ENCODE measurements around the gene MECR. TPM values are rescaled to one million over a fixed set of nuclear protein-coding genes. Genes with fewer than 3 reads are reported as not detected.

MECR gene
- total RNA-seq, 6 donors from 2014 or later: 16.7 to 30.1 (median 18.5) TPM

GRCh38 chr1:29181413-29182225, 49.1 kb downstream of the MECR start, which contains the start of gene SRSF4:
SRSF4 (minus strand) TSS chr1:29181900; CDS start chr1:29181752, 148 bp downstream.
- Histone ChIP-seq H3K4me1 (peaks cover 43 to 53% (median 45%) of the 10 kb centered on the region in 4 donors), H3K27ac (peak within 1 kb of the TSS; percentile 100), H3K36me3 (peaks cover 0 to 7% (median 2%) of the 10 kb centered on the region in 4 donors), H3K27me3 (no peaks in the 10 kb centered on the region), H3K9me3 (no peaks in the 10 kb centered on the region), H3K4me3 (peak within 1 kb of the TSS; percentile 67 to 93 (median 83))
- peak in 3 of 4 donors; percentile 92 to 98 (median 93) for TF ChIP-seq POLR2A (IDR thresholded peaks at IDR 0.05)
- TF ChIP-seq POLR2AphosphoS5 (IDR thresholded peaks at IDR 0.05): peak; percentile 86 to 88
- peak in 1 of 4 donors; percentile 79 for TF ChIP-seq EP300 (IDR thresholded peaks at IDR 0.05)
- TF ChIP-seq CTCF (IDR thresholded peaks at IDR 0.05): peak; percentile 63 to 97 (median 96)
- ATAC-seq (ENCODE audit: low FRiP score in 2 of 2) (peak; percentile 98 to 99), DNase-seq (peak; percentile 99 to 100)
- 0 to 1% methylated on average over 2 to 68 of the region's 100 CpGs for WGBS, 2 donors

- Histone ChIP-seq H3K4me1 (peaks cover 49 to 61% (median 53%) of the 10 kb centered on the region in 4 donors), H3K9me3 (no peaks in the 10 kb centered on the region), H3K36me3 (peaks cover 0 to 7% (median 2%) of the 10 kb centered on the region in 4 donors), H3K4me3 (peak overlapping the region; percentile 67 to 93 (median 83)), H3K27ac (peak overlapping the region; percentile 100), H3K27me3 (no peaks in the 10 kb centered on the region)
- peak; percentile 7 to 13 for ATAC-seq (ENCODE audit: low FRiP score in 2 of 2)
- TF ChIP-seq POLR2A (IDR thresholded peaks at IDR 0.05) (peak in 1 of 4 donors; percentile 10), CTCF (IDR thresholded peaks at IDR 0.05) (no peak), EP300 (IDR thresholded peaks at IDR 0.05) (peak in 3 of 4 donors; percentile 44 to 71 (median 47)), POLR2AphosphoS5 (IDR thresholded peaks at IDR 0.05) (peak in 1 of 2 donors; percentile 4)
- 0 to 1% methylated on average over 26 to 32 of the region's 32 CpGs for WGBS, 2 donors
- no peak for DNase-seq
Measured at GRCh38 chr1:29180497-29181412, 50.0 kb downstream of the MECR start.

GRCh38 chr1:29179641-29180184, 51.0 kb downstream of the MECR start:
- Histone ChIP-seq H3K4me3 (peak overlapping the region in 3 of 4 donors; percentile 73 to 93 (median 93)), H3K27me3 (no peaks in the 10 kb centered on the region), H3K4me1 (peaks cover 49 to 68% (median 55%) of the 10 kb centered on the region in 4 donors), H3K9me3 (no peaks in the 10 kb centered on the region), H3K36me3 (peaks cover 0 to 7% (median 2%) of the 10 kb centered on the region in 4 donors), H3K27ac (peak overlapping the region; percentile 100)
- TF ChIP-seq POLR2A (IDR thresholded peaks at IDR 0.05) (no peak), POLR2AphosphoS5 (IDR thresholded peaks at IDR 0.05) (no peak), EP300 (IDR thresholded peaks at IDR 0.05) (no peak), CTCF (IDR thresholded peaks at IDR 0.05) (no peak)
- ATAC-seq (ENCODE audit: low FRiP score in 2 of 2): no peak
- DNase-seq: no peak
- WGBS, 2 donors: 14 to 22% methylated on average over 4 of the region's 4 CpGs

- DNase-seq: no peak
- Histone ChIP-seq H3K4me3 (no peak overlapping the region), H3K4me1 (peaks cover 45 to 67% (median 53%) of the 10 kb centered on the region in 4 donors), H3K36me3 (peaks cover 0 to 7% (median 2%) of the 10 kb centered on the region in 4 donors), H3K27ac (peak overlapping the region; percentile 16 to 100 (median 62)), H3K27me3 (no peaks in the 10 kb centered on the region), H3K9me3 (no peaks in the 10 kb centered on the region)
- TF ChIP-seq EP300 (IDR thresholded peaks at IDR 0.05) (no peak), POLR2AphosphoS5 (IDR thresholded peaks at IDR 0.05) (no peak), POLR2A (IDR thresholded peaks at IDR 0.05) (no peak), CTCF (IDR thresholded peaks at IDR 0.05) (no peak)
- 55 to 64% methylated on average over 12 of the region's 12 CpGs for WGBS, 2 donors
- ATAC-seq (ENCODE audit: low FRiP score in 2 of 2): no peak
Measured at GRCh38 chr1:29177022-29177705, 53.6 kb downstream of the MECR start.

Data from upper lobe of left lung (tissue), 6 donors.